Measurements from ENCODE around the gene KYNU.

KYNU gene

DNA sequence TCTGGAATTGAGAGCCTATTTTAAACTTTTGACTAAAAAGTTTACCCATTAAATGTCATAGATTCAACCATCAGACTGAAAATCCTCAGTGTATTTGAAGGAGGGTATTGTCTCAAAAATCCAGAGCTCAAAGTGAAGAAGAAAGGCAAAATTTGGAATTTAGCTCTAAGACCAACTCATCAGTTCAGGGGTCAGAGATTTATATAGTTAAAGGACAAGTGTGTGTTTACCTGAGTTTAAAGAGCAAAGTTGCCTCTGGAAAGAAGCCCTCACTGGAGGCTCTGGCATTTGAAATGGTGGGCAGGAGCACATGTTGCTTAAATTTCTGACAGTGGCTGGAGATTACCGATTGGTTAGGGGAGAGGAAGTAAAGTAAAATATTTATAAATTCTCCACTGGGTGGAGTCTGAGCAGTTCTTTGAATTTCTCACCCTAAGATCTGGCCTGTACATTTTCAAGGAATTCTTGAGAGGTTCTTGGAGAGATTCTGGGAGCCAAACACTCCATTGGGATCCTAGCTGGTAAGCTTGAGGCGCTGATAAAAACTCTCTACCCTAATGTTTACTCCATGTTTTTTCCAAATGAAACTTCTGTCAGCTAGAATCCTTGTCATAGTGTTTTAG lies at the start of gene KYNU:
KYNU (plus strand) TSS at position 449 of the 623 bp plus-strand sequence. CDS start 7,704 bp downstream, outside the sequence.
- H3K9ac ChIP-seq (ENCODE audit: low read length) = no peak within 1 kb of the TSS

DNA sequence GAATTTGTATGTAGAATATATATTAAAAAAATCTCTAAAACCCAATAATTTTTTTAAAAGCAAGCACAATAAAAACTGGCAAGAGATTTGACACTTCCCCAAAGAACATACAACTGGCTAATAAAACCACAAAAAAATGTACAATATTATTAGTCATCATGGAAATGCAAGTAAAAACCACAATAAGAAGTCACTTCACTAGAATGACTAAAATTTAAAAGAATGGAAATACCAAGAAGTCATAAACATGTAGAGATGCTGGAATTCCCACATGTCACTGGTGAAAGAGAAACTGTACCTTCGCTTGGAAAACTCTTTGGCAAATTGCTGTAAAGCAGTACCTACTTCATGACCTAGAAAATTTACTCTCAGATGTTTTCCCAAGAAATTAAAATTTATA lies 43.4 kb upstream of the KYNU start:
- no peak overlapping the region for H3K4me3 ChIP-seq (ENCODE audit: low read depth, low read length, poor library complexity, severe bottlenecking)
- H3K9ac ChIP-seq (ENCODE audit: low read length) = no peak overlapping the region
- H3K27me3 ChIP-seq (ENCODE audit: insufficient read depth, low read length) = no peaks in the 10 kb centered on the region
- H3K27ac ChIP-seq (ENCODE audit: low read depth, low read length, poor library complexity, severe bottlenecking) = no peak overlapping the region
- no peak for TF ChIP-seq EZH2 (IDR thresholded peaks at IDR 0.05; ENCODE audit: borderline replicate concordance, low read length)
- TF ChIP-seq, protein P1, sequence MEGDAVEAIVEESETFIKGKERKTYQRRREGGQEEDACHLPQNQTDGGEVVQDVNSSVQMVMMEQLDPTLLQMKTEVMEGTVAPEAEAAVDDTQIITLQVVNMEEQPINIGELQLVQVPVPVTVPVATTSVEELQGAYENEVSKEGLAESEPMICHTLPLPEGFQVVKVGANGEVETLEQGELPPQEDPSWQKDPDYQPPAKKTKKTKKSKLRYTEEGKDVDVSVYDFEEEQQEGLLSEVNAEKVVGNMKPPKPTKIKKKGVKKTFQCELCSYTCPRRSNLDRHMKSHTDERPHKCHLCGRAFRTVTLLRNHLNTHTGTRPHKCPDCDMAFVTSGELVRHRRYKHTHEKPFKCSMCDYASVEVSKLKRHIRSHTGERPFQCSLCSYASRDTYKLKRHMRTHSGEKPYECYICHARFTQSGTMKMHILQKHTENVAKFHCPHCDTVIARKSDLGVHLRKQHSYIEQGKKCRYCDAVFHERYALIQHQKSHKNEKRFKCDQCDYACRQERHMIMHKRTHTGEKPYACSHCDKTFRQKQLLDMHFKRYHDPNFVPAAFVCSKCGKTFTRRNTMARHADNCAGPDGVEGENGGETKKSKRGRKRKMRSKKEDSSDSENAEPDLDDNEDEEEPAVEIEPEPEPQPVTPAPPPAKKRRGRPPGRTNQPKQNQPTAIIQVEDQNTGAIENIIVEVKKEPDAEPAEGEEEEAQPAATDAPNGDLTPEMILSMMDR (IDR thresholded peaks at IDR 0.05; ENCODE audit: low read length) = no peak
- H3K9me3 ChIP-seq (ENCODE audit: low read length) = no peaks in the 10 kb centered on the region
- H4K20me1 ChIP-seq (ENCODE audit: insufficient read depth, low read length) = no peaks in the 10 kb centered on the region
- H3K36me3 ChIP-seq (ENCODE audit: insufficient read depth, low read length) = no peaks in the 10 kb centered on the region
- H3K4me2 ChIP-seq (ENCODE audit: low read length) = no peak overlapping the region
- H3K4me1 ChIP-seq (ENCODE audit: insufficient read depth, low read length, severe bottlenecking) = no peaks in the 10 kb centered on the region
- H3F3A ChIP-seq (ENCODE audit: insufficient read depth, low read length) = no peaks in the 10 kb centered on the region
- H3K9me2 ChIP-seq (ENCODE audit: low read depth, low read length) = no peaks in the 10 kb centered on the region
- no peaks in the 10 kb centered on the region for H3K79me2 ChIP-seq (ENCODE audit: insufficient read depth, low read length)
- H2AFZ ChIP-seq (ENCODE audit: low read length) = no peak overlapping the region

More for the DNA sequence above, at the start of gene KYNU:
- Histone ChIP-seq H3K27ac (ENCODE audit: low read depth, low read length, poor library complexity, severe bottlenecking) (no peak within 1 kb of the TSS), H3F3A (ENCODE audit: insufficient read depth, low read length) (no peaks in the 10 kb centered on the region), H4K20me1 (ENCODE audit: insufficient read depth, low read length) (no peaks in the 10 kb centered on the region), H3K36me3 (ENCODE audit: insufficient read depth, low read length) (no peaks in the 10 kb centered on the region), H3K4me1 (ENCODE audit: insufficient read depth, low read length, severe bottlenecking) (no peaks in the 10 kb centered on the region), H3K9me2 (ENCODE audit: low read depth, low read length) (no peaks in the 10 kb centered on the region), H3K79me2 (ENCODE audit: insufficient read depth, low read length) (no peaks in the 10 kb centered on the region), H3K9me3 (ENCODE audit: low read length) (no peaks in the 10 kb centered on the region), H3K4me2 (ENCODE audit: low read length) (no peak within 1 kb of the TSS), H2AFZ (ENCODE audit: low read length) (no peak within 1 kb of the TSS), H3K27me3 (ENCODE audit: insufficient read depth, low read length) (no peaks in the 10 kb centered on the region), H3K4me3 (ENCODE audit: low read depth, low read length, poor library complexity, severe bottlenecking) (no peak within 1 kb of the TSS)
- no peak for TF ChIP-seq EZH2 (IDR thresholded peaks at IDR 0.05; ENCODE audit: borderline replicate concordance, low read length)
- TF ChIP-seq, protein P1 (IDR thresholded peaks at IDR 0.05; ENCODE audit: low read length) = no peak

DNA sequence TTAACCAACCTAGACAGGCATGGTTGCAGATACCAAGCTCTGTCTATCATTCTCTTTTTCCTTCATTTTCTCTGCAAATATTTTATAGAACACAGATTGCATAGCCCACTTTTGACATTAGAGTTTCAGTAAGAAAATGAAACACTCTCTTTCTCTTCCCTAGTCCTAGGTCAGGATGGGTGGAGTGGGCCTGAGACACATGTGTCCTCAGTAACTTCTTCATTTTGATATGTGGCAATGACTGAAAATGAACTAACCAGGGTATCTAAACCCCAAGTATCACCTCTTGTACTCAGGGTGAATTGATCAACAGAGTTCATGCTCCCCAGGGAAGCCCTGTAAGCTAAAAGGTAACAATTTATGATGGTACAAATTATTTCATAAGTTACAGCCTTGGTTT lies 37.0 kb upstream of the KYNU start:
- Histone ChIP-seq H3K4me3 (ENCODE audit: low read depth, low read length, poor library complexity, severe bottlenecking) (no peak overlapping the region), H3K4me1 (ENCODE audit: insufficient read depth, low read length, severe bottlenecking) (no peaks in the 10 kb centered on the region), H3K27me3 (ENCODE audit: insufficient read depth, low read length) (no peaks in the 10 kb centered on the region), H3K9me2 (ENCODE audit: low read depth, low read length) (no peaks in the 10 kb centered on the region), H3K9ac (ENCODE audit: low read length) (no peak overlapping the region), H3K27ac (ENCODE audit: low read depth, low read length, poor library complexity, severe bottlenecking) (no peak overlapping the region), H2AFZ (ENCODE audit: low read length) (no peak overlapping the region), H3K4me2 (ENCODE audit: low read length) (no peak overlapping the region), H3K36me3 (ENCODE audit: insufficient read depth, low read length) (no peaks in the 10 kb centered on the region), H3K79me2 (ENCODE audit: insufficient read depth, low read length) (no peaks in the 10 kb centered on the region), H4K20me1 (ENCODE audit: insufficient read depth, low read length) (no peaks in the 10 kb centered on the region), H3F3A (ENCODE audit: insufficient read depth, low read length) (no peaks in the 10 kb centered on the region), H3K9me3 (ENCODE audit: low read length) (no peaks in the 10 kb centered on the region)
- no peak for TF ChIP-seq EZH2 (IDR thresholded peaks at IDR 0.05; ENCODE audit: borderline replicate concordance, low read length)
- TF ChIP-seq, protein P1 (IDR thresholded peaks at IDR 0.05; ENCODE audit: low read length) = no peak
